ENCODE data around the gene SPC24.
A peak's percentile ranks its signal among the peaks of the same experiment; 100 is the strongest.
"Not testable (repeated sequence)": the region's sequence is repeated elsewhere in the genome, so short reads cannot be mapped to it uniquely, and the experiment has no call there.

SPC24 gene

GRCh38 chr19:11141937-11142527, 13.6 kb downstream of the SPC24 start:
- ATAC-seq (replicated peaks) (no peak), DNase-seq (no peak)
- Mint-ChIP-seq H3K4me1 (ENCODE audit: low read depth in 2 of 2) (peaks cover 7 to 8% of the 10 kb centered on the region in 2 donors), H3K27ac (no peak overlapping the region), H3K9me3 (no peaks in the 10 kb centered on the region), H3K36me3 (ENCODE audit: insufficient read depth) (no peaks in the 10 kb centered on the region), H3K4me3 (no peak overlapping the region), H3K27me3 (no peaks in the 10 kb centered on the region)

GRCh38 chr19:11140896-11141295, 14.7 kb downstream of the SPC24 start:
- no peaks in the 10 kb centered on the region for H3K9me3 Mint-ChIP-seq
- H3K36me3 Mint-ChIP-seq (ENCODE audit: insufficient read depth) = no peaks in the 10 kb centered on the region
- peaks cover 7 to 8% of the 10 kb centered on the region in 2 donors for H3K4me1 Mint-ChIP-seq (ENCODE audit: low read depth in 2 of 2)
- no peak overlapping the region for H3K27ac Mint-ChIP-seq
- H3K27me3 Mint-ChIP-seq = no peaks in the 10 kb centered on the region
- no peak for DNase-seq
- ATAC-seq (replicated peaks) = no peak
- H3K4me3 Mint-ChIP-seq = no peak overlapping the region

- not testable (repeated sequence) for H3K27me3 Mint-ChIP-seq; ATAC-seq (replicated peaks)
These were observed 15.5 kb downstream of the SPC24 start for GRCh38 chr19:11140023-11140538.

GRCh38 chr19:11138601-11139300, 16.8 kb downstream of the SPC24 start:
- Mint-ChIP-seq H3K9me3 (no peaks in the 10 kb centered on the region), H3K4me1 (ENCODE audit: low read depth in 2 of 2) (peaks cover 7 to 8% of the 10 kb centered on the region in 2 donors), H3K36me3 (ENCODE audit: insufficient read depth) (peaks cover 3% of the 10 kb centered on the region), H3K27me3 (no peaks in the 10 kb centered on the region), H3K27ac (no peak overlapping the region), H3K4me3 (no peak overlapping the region)
- DNase-seq (no peak), ATAC-seq (replicated peaks) (no peak)

More at GRCh38 chr19:11140023-11140538, 15.5 kb downstream of the SPC24 start:
- not testable (repeated sequence) for H3K36me3 Mint-ChIP-seq (ENCODE audit: insufficient read depth); DNase-seq; H3K9me3 Mint-ChIP-seq; H3K4me1 Mint-ChIP-seq (ENCODE audit: low read depth in 2 of 2); H3K4me3 Mint-ChIP-seq
- peak overlapping the region in 1 of 2 donors; percentile 64 for H3K27ac Mint-ChIP-seq

DNA sequence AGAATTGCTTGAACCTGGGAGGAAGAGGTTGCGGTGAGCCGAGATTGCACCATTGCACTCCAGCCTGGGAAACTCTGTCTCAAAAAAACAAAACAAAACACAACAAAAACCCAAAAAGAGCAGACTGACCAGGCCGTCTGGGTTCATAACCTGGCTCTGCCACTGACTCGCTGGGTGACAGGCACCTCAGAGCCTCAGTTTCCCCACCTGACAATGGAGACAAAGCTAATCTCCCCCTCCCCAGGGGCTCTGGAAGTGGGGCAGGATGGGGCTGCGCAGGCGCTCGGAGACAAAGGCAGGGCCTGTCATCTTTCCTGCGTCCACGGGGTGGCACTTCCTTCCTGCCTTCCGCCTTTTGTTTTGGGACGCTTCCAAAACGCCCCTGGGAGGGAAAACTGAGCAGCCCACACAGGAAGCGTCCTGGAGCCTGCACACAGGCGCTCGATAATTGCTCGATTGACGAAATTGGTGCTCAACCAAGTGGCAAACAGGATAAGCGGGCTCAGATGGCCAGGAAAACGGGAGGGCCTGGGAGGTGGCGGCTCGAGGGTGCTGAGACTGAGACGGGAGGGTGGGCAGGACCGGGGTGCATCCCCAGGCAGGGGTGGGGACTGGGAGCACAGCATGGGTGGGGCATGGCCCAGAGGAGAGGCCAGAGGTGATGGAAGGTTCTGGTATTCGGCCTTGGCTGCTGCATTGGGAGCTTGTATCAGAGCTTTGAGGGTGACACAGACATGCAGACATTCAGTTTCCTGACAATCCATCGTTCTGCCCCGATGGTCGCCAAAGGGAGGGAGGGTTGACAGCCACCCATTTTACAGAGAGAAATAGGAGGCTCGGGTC, 17.8 kb downstream of the SPC24 start:
- Mint-ChIP-seq H3K4me3 (peak overlapping the region; percentile 88), H3K27ac (peak overlapping the region; percentile 85 to 90), H3K9me3 (no peaks in the 10 kb centered on the region), H3K27me3 (no peaks in the 10 kb centered on the region), H3K4me1 (ENCODE audit: low read depth in 2 of 2) (peaks cover 7 to 8% of the 10 kb centered on the region in 2 donors), H3K36me3 (ENCODE audit: insufficient read depth) (peaks cover 3% of the 10 kb centered on the region)
- DNase-seq = peak; percentile 24 to 42 (median 38)
- ATAC-seq (replicated peaks) = peak; percentile 77

- no peaks in the 10 kb centered on the region for H3K9me3 Mint-ChIP-seq
- peaks cover 6% of the 10 kb centered on the region for H3K36me3 Mint-ChIP-seq (ENCODE audit: insufficient read depth)
- no peak for DNase-seq
- ATAC-seq (replicated peaks) = no peak
- H3K4me1 Mint-ChIP-seq (ENCODE audit: low read depth in 2 of 2) = peaks cover 7 to 8% of the 10 kb centered on the region in 2 donors
- H3K27me3 Mint-ChIP-seq = no peaks in the 10 kb centered on the region
- H3K27ac Mint-ChIP-seq = peak overlapping the region in 1 of 2 donors; percentile 85
- H3K4me3 Mint-ChIP-seq = peak overlapping the region; percentile 88
These were observed 19.0 kb downstream of the SPC24 start for GRCh38 chr19:11136400-11137101.

DNA sequence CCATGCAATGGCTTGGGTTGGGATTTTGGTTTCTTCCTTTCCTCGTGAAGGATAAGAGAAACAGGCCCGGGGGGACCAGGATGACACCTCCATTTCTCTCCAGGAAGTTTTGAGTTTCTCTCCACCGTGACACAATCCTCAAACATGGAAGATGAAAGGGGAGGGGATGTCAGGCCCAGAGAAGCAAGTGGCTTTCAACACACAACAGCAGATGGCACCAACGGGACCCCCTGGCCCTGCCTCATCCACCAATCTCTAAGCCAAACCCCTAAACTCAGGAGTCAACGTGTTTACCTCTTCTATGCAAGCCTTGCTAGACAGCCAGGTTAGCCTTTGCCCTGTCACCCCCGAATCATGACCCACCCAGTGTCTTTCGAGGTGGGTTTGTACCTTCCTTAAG, 24.1 kb downstream of the SPC24 start:
- Mint-ChIP-seq H3K4me3 (no peak overlapping the region), H3K27me3 (no peaks in the 10 kb centered on the region), H3K27ac (peak overlapping the region; percentile 22 to 53), H3K36me3 (ENCODE audit: insufficient read depth) (peaks cover 40% of the 10 kb centered on the region), H3K9me3 (no peaks in the 10 kb centered on the region), H3K4me1 (ENCODE audit: low read depth in 2 of 2) (peaks cover 0 to 7% of the 10 kb centered on the region in 2 donors)
- DNase-seq = no peak
- ATAC-seq (replicated peaks) = no peak

DNA sequence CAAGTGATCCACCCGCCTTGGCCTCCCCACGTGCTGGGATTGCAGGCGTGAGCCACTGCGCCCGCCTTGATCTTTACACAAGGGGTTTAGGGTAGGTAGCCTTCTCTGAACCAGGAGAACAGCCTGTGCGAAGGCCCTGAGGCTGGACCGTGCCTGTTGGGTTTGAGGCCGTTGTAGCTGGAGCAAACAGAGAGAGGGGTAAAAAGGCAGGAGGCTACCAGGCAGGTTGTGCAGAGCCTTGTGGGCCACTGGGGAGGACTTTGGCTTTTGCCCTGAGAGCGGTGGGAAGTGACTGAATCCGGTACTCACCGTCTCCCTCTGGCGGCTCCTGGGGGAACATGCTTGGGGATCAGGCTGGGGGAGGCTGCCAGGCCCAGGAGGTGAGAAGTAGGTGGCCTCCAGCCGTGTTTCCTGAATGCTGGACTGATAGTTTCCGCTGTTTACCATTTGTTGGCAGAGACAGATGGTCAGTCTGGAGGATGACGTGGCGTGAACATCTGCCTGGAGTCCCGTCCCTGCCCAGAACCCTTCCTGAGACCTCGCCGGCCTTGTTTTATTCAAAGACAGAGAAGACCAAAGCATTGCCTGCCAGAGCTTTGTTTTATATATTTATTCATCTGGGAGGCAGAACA, 24.6 kb downstream of the SPC24 start:
- Mint-ChIP-seq H3K4me1 (ENCODE audit: low read depth in 2 of 2) (peaks cover 3 to 9% of the 10 kb centered on the region in 2 donors), H3K9me3 (no peaks in the 10 kb centered on the region), H3K27ac (peak overlapping the region; percentile 28 to 53), H3K4me3 (no peak overlapping the region), H3K36me3 (ENCODE audit: insufficient read depth) (peaks cover 40% of the 10 kb centered on the region), H3K27me3 (no peaks in the 10 kb centered on the region)
- peak; percentile 66 to 69 (median 69) for DNase-seq
- ATAC-seq (replicated peaks) = peak; percentile 83

DNA sequence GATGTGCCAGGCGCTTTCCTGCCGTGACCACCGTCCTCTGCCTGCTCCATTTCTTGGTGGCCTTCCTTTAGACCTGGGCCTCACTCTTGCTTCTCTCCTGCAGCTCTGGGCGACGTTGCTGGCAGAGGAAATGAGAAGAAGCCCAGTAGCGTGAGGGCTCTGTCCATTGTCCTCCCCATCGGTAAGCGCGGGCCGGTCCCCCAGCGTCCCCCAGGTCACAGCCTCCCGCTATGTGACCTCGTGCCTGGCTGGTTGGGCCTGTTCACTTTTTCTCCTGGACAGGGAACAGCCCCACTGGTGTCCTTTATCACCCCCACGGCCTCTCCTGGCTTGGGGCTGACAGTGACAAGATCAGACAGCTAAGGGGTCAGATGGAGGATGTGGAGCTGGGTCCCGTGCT, 27.7 kb downstream of the SPC24 start:
- no peak overlapping the region for H3K4me3 Mint-ChIP-seq
- peaks cover 4 to 9% of the 10 kb centered on the region in 2 donors for H3K4me1 Mint-ChIP-seq (ENCODE audit: low read depth in 2 of 2)
- peak overlapping the region in 1 of 2 donors; percentile 41 for H3K27ac Mint-ChIP-seq
- no peaks in the 10 kb centered on the region for H3K27me3 Mint-ChIP-seq
- peaks cover 57% of the 10 kb centered on the region for H3K36me3 Mint-ChIP-seq (ENCODE audit: insufficient read depth)
- no peak for DNase-seq
- H3K9me3 Mint-ChIP-seq = no peaks in the 10 kb centered on the region
- no peak for ATAC-seq (replicated peaks)

GRCh38 chr19:11125994-11126685, 29.4 kb downstream of the SPC24 start:
- Mint-ChIP-seq H3K4me1 (ENCODE audit: low read depth in 2 of 2) (peaks cover 4 to 9% of the 10 kb centered on the region in 2 donors), H3K27ac (no peak overlapping the region), H3K36me3 (ENCODE audit: insufficient read depth) (peaks cover 65% of the 10 kb centered on the region), H3K4me3 (no peak overlapping the region), H3K27me3 (no peaks in the 10 kb centered on the region), H3K9me3 (no peaks in the 10 kb centered on the region)
- peak; percentile 72 to 76 (median 75) for DNase-seq
- peak; percentile 82 for ATAC-seq (replicated peaks)

DNA sequence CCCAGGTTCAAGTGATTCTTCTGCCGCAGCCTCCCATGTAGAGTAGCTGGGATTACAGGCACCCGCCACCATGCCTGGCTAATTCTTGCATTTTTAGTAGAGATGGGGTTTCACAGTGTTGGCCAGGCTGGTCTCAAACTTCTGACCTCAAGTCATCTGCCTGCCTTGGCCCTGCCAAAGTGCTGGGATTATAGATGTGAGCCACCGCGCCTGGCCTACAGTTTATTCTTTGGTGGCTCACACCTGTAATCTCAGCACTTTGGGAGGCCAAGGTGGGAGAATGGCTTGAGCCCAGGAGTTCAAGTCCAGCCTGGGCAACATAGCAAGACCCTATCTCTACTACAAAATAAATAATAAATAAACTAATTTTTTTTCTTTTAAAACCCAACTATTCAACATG, 31.4 kb downstream of the SPC24 start:
- not testable (repeated sequence) for DNase-seq; H3K4me3 Mint-ChIP-seq; H3K27ac Mint-ChIP-seq; H3K27me3 Mint-ChIP-seq; H3K9me3 Mint-ChIP-seq; H3K4me1 Mint-ChIP-seq (ENCODE audit: low read depth in 2 of 2); ATAC-seq (replicated peaks)
- H3K36me3 Mint-ChIP-seq (ENCODE audit: insufficient read depth) = peaks cover 66% of the 10 kb centered on the region

DNA sequence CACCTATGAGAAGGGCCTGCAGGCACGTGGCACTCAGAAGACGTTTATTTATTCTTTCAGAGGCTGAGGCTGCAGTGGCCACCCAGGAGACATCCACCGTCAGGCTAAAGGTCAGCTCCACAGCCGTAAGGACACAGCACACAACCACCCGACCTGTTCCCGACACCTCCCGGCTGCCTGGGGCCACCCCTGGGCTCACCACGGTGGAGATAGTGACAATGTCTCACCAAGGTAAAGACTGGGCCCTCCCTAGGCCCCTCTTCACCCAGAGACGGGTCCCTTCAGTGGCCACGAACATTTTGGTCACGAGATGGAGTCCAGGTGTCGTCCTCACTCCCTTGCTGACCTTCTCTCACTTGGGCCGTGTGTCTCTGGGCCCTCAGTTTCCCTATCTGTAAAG, 32.5 kb downstream of the SPC24 start:
- H3K36me3 Mint-ChIP-seq (ENCODE audit: insufficient read depth) = peaks cover 72% of the 10 kb centered on the region
- no peak overlapping the region for H3K27ac Mint-ChIP-seq
- peaks cover 2 to 4% of the 10 kb centered on the region in 2 donors for H3K4me1 Mint-ChIP-seq (ENCODE audit: low read depth in 2 of 2)
- no peaks in the 10 kb centered on the region for H3K9me3 Mint-ChIP-seq
- no peaks in the 10 kb centered on the region for H3K27me3 Mint-ChIP-seq
- DNase-seq = no peak
- no peak overlapping the region for H3K4me3 Mint-ChIP-seq
- ATAC-seq (replicated peaks) = no peak
